HG03280 (cell line): ENCODE data around the gene YWHAQ.
"Not testable (repeated sequence)": the region's sequence is repeated elsewhere in the genome, so short reads cannot be mapped to it uniquely, and the experiment has no call there.

ENCODE experiments used
- ATAC-seq: cut with Tn5 transposase; IDR thresholded peaks from one replicate; pipeline ENCODE4 v1.9.1; 2021; ENCODE audit warnings: mild to moderate bottlenecking, moderate library complexity; ENCODE audit not compliant: unreplicated experiment

YWHAQ gene

GRCh38 chr2:9595256-9595655, 35.5 kb downstream of the YWHAQ start:
- ATAC-seq: not testable (repeated sequence)

GRCh38 chr2:9594366-9595054, 36.3 kb downstream of the YWHAQ start:
- no peak for ATAC-seq

- ATAC-seq: no peak
These were observed 36.9 kb downstream of the YWHAQ start for GRCh38 chr2:9593925-9594324.

GRCh38 chr2:9592699-9593098, 38.1 kb downstream of the YWHAQ start:
- ATAC-seq: no peak

GRCh38 chr2:9590641-9591040, 40.2 kb downstream of the YWHAQ start:
- ATAC-seq: no peak

- ATAC-seq: no peak
These were observed 44.3 kb downstream of the YWHAQ start for GRCh38 chr2:9586465-9586864.

- ATAC-seq: no peak
These were observed 45.3 kb downstream of the YWHAQ start for GRCh38 chr2:9585486-9585885.

- ATAC-seq: not testable (repeated sequence)
These were observed 45.9 kb downstream of the YWHAQ start for GRCh38 chr2:9584902-9585301.

GRCh38 chr2:9582624-9583023, 48.2 kb downstream of the YWHAQ start:
- no peak for ATAC-seq

- no peak for ATAC-seq
These were observed 52.1 kb downstream of the YWHAQ start for GRCh38 chr2:9578467-9579235.

GRCh38 chr2:9574331-9574730, 56.5 kb downstream of the YWHAQ start:
- no peak for ATAC-seq

GRCh38 chr2:9573840-9574239, 57.0 kb downstream of the YWHAQ start:
- no peak for ATAC-seq

- ATAC-seq: no peak
These were observed 57.6 kb downstream of the YWHAQ start for GRCh38 chr2:9573013-9573720.

GRCh38 chr2:9570182-9571060, 60.4 kb downstream of the YWHAQ start:
- no peak for ATAC-seq

- no peak for ATAC-seq
These were observed 65.2 kb downstream of the YWHAQ start for GRCh38 chr2:9565436-9566153.

- no peak for ATAC-seq
These were observed 70.2 kb downstream of the YWHAQ start for GRCh38 chr2:9560628-9561027.

GRCh38 chr2:9558948-9559381, 71.8 kb downstream of the YWHAQ start:
- no peak for ATAC-seq

GRCh38 chr2:9556121-9556743, 74.6 kb downstream of the YWHAQ start:
- peak; percentile 24 for ATAC-seq

GRCh38 chr2:9555297-9556120, 75.3 kb downstream of the YWHAQ start, which contains the start of gene ADAM17:
Gene ADAM17 (minus strand): TSS chr2:9555830. CDS start chr2:9555605, 225 bp downstream.
- peak; percentile 88 for ATAC-seq
